Measurements from ENCODE around the gene NOTCH1. TPM values are rescaled to one million over a fixed set of nuclear protein-coding genes. Genes with fewer than 3 reads are reported as not detected.
A peak's percentile ranks its signal among the peaks of the same experiment; 100 is the strongest.

Gene NOTCH1
- total and polyA plus RNA-seq, 8 donors, result 9.3 to 39.8 (median 22.5) TPM

DNA sequence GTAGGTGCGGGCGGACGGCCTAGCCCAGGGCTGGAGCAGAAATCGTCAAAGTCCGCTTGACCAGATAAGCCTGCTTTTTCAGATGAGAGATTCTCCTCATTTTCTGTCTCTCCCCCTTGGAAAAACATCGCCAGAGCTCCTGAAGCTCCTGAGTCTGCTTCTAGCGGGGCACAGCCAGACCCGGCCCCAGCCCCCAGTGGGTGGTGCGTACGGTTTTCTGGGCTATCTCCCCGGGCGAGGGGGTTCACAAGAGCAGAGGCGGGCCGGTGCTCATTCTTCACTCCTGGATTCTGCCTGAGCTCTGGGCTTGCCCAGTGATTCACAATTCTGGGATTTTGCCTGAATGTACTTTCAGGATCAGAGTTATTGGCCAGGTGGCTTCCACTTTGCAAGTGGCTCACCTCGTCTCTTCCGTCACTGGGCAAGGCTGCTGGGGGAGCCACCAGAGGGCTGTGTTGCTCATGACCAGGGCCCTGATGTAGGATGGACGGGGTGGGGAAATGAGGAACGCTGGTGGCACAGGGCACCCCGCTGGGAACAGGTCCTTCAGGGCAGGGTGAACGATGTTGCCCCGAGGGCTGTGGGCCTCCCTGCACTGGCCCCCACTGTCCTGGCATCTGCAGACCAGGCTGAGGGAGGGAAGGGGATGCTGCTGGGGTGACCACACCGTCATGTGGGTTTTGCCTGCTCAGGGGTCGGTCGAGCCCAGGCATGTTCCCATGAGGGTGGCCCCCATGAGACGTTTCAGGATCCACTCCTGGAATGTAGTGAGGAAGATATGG, 69.3 kb downstream of the NOTCH1 start:
- no peak for ATAC-seq
- H3K36me3 ChIP-seq, result peaks cover 4 to 55% (median 39%) of the 10 kb centered on the region in 3 donors
- H3K9me3 ChIP-seq, result no peaks in the 10 kb centered on the region
- H3K4me3 ChIP-seq, result no peak overlapping the region
- TF ChIP-seq, protein P1, sequence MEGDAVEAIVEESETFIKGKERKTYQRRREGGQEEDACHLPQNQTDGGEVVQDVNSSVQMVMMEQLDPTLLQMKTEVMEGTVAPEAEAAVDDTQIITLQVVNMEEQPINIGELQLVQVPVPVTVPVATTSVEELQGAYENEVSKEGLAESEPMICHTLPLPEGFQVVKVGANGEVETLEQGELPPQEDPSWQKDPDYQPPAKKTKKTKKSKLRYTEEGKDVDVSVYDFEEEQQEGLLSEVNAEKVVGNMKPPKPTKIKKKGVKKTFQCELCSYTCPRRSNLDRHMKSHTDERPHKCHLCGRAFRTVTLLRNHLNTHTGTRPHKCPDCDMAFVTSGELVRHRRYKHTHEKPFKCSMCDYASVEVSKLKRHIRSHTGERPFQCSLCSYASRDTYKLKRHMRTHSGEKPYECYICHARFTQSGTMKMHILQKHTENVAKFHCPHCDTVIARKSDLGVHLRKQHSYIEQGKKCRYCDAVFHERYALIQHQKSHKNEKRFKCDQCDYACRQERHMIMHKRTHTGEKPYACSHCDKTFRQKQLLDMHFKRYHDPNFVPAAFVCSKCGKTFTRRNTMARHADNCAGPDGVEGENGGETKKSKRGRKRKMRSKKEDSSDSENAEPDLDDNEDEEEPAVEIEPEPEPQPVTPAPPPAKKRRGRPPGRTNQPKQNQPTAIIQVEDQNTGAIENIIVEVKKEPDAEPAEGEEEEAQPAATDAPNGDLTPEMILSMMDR (IDR thresholded peaks at IDR 0.05), result no peak
- no peak for FAIRE-seq
- intact Hi-C loops (cut with DNase I), result no loop called here
- no peaks in the 10 kb centered on the region for H3K27me3 ChIP-seq
- DNase-seq, result peak in 1 of 6 donors; percentile 63
- 88 to 92% methylated on average over 25 of the region's 25 CpGs for WGBS, 2 donors
- H3K27ac ChIP-seq, result no peak overlapping the region
- H3K4me1 ChIP-seq, result peaks cover 4 to 10% (median 7%) of the 10 kb centered on the region in 3 donors

DNA sequence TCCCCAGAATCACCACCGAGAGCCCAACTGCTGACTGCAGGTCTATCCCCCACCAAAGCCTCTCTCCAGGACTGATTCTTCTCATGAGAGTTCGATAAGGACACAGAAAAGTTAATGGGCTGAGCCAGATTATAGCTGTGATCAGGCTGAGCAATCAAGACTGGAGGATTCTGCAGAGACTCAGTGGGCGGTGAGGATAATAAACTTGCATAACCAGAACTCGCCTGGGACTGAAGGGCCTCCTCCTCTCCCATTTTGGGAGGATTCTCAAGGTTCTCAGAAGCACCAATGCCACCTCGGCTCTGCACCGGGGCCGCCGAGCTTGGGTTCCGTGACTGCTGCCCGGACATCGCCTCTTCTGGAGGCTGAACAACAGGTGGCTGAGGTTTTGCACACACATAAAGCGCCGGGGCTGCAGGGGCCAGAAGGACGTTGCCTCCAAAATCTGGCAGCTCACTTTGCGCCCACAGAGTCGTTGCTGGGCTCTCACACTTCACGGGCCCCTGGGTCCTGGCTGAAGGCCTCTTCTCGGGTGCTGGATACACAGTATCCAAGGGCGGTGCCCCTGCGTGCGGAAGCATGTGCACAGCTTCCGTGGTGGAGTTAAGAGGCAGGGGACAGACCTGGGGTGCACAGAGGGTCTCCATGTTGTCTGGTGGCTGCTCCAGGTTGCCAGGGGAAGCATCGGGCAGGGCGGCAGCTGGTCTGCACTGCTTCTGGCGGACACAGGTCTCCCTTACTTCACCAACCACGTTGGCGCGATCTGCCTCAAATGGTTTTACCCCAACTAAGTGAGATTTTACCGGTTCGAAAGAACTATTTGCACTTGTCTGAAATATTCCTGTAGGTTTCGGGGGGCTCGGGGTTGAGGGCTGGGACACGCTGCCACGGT, 70.6 kb downstream of the NOTCH1 start:
- no peak for ATAC-seq
- Histone ChIP-seq H3K9me3 (no peaks in the 10 kb centered on the region), H3K4me3 (no peak overlapping the region), H3K36me3 (peaks cover 7 to 68% (median 47%) of the 10 kb centered on the region in 3 donors), H3K27ac (no peak overlapping the region), H3K27me3 (no peaks in the 10 kb centered on the region), H3K4me1 (peaks cover 0 to 6% (median 3%) of the 10 kb centered on the region in 3 donors)
- 89 to 93% methylated on average over 34 of the region's 34 CpGs for WGBS, 2 donors
- TF ChIP-seq, protein P1 (IDR thresholded peaks at IDR 0.05), result no peak
- peak in 1 of 6 donors; percentile 50 for DNase-seq
- intact Hi-C loops (cut with DNase I), result no loop called here
- FAIRE-seq, result no peak

DNA sequence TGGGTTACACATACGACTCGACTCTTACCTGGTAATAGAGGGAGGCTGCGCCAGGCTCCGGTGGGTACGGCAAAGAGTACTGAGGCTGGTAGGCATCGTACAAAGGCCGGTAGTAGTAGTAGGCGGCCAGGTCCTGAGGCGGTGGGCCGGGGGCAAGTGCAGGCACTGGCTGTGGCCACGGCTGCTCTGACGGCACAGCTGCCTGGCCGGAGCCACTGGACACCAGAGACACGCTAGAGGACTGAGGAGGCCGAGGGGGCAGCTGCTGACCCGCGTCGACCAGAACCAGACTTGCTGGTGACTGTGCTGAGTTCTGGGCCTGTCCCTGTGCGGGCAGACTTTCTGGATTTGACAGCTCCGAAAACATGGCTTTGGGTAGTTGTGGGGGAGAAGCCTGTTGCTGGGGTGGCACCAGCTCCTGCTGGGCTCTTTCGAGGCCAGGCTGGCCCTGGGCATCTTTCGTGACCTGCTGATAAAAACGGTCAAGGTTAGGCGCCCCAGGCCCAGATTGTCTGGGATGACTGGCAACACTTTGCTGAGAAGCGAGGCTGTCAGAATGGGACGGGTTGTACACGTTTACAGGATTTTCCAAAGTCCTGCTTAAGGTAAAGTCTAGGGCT, 71.7 kb downstream of the NOTCH1 start:
- FAIRE-seq (no peak), ATAC-seq (no peak), DNase-seq (peak in 1 of 6 donors; percentile 63)
- Histone ChIP-seq H3K36me3 (peaks cover 7 to 76% (median 47%) of the 10 kb centered on the region in 3 donors), H3K4me3 (no peak overlapping the region), H3K4me1 (peaks cover 0 to 6% (median under 1%) of the 10 kb centered on the region in 3 donors), H3K27ac (no peak overlapping the region), H3K9me3 (no peaks in the 10 kb centered on the region), H3K27me3 (no peaks in the 10 kb centered on the region)
- intact Hi-C loops (cut with DNase I), result no loop called here
- TF ChIP-seq, protein P1 (IDR thresholded peaks at IDR 0.05), result no peak
- 88 to 90% methylated on average over 27 of the region's 27 CpGs for WGBS, 2 donors

DNA sequence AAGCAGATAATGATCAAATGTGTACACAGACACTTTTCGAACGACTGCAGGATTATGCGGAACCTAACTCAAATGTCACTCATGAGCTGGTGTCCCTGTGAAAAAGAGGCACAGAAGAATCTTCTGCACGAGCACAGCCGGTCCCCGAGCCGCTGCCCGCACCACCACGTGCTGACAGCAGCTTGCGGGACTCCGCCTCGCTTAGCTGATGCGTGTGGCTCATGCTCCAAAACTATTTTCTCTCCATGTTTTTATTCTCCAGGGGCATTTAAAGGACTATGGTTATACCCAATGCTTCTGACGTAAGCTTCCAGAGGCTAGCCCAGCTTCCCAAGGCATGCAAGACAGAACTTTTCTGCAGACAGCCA, 72.5 kb downstream of the NOTCH1 start:
- Histone ChIP-seq H3K27ac (no peak overlapping the region), H3K27me3 (no peaks in the 10 kb centered on the region), H3K9me3 (no peaks in the 10 kb centered on the region), H3K36me3 (peaks cover 7 to 78% (median 47%) of the 10 kb centered on the region in 3 donors), H3K4me3 (no peak overlapping the region), H3K4me1 (no peaks in the 10 kb centered on the region)
- TF ChIP-seq, protein P1 (IDR thresholded peaks at IDR 0.05), result no peak
- intact Hi-C loops (cut with DNase I), result no loop called here
- DNase-seq (no peak), ATAC-seq (no peak), FAIRE-seq (no peak)
- WGBS, 2 donors, result 89 to 90% methylated on average over 14 of the region's 14 CpGs
